NCI-H2227 treated with DMSO at 0.1 percent for 48 hours (cell line): ENCODE measurements around the gene CHRNA1.

Source experiments
- DNase-seq: peaks from one replicate; lab custom pipeline; 2025; lab: John Stamatoyannopoulos, UW

CHRNA1 gene

DNA sequence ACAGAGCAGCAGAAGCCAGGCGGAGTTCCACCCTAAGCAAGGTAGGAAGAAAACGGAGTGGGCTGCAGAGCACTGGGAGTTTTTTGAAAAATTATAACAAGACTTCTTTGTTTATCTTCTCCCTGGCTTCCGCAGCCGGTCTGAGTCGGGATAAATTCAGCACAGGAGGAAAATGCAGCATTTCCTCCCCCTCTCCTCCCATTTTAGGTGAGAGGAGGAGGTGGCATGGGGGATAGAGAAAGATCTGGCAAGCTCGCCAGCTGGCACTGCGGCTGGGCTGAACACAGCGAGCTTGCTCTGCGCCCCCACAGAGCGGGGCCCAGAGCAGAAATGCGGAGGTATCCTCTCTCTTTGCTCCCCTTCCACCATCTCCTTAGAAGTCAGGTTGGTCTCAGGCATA, 17.7 kb upstream of the CHRNA1 start:
- no peak for DNase-seq

DNA sequence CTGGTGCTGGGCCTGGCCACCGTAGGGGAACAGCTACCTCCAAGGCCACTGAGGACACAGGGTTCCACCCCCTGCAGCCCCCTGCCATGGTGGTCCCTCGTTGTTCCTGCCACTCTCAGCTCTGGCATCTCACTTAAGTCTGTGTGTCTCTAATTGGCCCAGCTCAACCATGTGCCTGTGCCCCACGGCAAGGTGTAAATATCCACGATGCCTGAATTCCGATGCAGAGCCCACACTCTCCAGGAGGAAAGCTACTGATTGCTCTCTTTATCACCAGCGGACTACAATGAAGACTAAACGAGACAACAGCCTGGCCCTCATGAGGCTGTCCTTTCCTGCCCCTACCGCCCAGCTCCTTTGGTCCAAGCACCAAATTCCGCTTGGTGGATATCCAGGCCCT, 17.0 kb upstream of the CHRNA1 start:
- no peak for DNase-seq

DNA sequence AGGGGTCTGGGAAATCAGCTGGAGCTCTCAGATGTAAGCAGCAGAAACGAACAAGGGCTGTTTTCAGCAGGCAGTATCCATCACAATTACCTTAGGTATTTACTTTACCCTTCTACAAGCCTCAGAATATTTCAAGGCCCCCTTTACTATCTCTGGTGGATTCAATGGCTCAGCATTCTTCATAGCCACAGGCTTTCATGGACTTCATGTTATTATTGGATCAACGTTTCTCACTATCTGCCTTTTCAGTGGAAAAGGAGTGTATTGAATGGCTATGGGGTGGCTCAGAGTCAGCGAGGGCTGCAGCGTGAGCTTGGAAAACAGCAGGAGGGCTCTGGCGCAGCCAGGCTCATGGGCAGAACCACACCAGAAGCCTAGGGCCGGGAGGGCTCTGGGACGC, 16.6 kb upstream of the CHRNA1 start:
- no peak for DNase-seq

DNA sequence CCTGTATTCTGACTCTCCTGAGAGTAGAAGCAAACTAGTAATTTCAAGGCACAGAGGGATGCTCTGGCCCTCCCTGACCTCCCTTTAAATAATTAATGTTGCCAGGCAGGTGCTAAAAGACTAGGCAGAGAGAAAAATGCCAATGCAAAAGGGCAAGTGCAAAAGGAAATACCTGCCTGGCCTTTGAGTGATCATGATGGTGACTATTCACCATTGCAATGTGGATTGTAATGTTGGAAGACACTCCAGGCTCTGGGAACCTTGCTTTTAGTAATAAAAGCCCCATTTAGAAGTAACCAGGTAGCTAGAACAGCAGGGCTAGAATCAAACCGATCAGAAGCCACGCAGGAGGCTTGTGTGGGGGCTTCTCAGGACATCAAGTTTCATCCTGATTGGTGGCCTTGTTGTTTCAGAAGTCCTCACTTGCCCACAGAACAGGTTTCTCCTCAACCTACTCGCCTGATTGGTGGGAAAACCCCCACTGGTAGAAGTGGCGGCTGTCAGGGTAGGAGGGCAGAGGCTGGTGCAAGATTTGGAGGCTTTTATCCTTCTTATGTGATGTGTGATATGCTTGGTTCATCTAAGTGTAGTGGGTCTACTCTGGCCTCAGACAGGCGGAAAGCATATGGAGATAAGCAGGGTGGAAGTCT, 16.0 kb upstream of the CHRNA1 start:
- DNase-seq = no peak

DNA sequence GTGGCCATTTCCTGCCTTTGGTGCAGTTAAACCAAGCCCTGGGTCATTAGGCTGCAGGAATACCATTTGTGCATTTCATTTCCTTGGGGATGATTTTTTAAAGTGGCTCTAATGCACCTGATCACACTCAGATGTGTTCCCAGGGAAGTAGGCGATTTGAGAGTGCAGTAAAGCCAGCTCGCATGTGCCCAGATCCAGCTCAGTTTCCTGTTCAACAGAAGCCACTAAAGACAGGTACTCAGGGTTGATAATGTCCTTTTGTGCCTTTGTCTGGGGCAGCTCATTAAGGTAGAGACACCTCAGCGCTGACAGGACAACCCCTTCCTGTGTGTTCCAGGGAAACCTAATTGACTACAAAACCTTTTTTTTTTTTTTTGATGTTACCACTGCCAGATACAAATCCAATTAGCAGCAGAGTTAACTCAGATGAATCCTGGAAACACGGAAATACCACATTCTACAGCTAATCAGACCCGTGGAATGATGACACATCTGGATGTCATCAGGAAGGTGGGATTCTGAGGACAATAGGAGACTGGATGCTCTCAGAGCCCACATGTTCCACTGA, 15.2 kb upstream of the CHRNA1 start:
- DNase-seq = no peak

DNA sequence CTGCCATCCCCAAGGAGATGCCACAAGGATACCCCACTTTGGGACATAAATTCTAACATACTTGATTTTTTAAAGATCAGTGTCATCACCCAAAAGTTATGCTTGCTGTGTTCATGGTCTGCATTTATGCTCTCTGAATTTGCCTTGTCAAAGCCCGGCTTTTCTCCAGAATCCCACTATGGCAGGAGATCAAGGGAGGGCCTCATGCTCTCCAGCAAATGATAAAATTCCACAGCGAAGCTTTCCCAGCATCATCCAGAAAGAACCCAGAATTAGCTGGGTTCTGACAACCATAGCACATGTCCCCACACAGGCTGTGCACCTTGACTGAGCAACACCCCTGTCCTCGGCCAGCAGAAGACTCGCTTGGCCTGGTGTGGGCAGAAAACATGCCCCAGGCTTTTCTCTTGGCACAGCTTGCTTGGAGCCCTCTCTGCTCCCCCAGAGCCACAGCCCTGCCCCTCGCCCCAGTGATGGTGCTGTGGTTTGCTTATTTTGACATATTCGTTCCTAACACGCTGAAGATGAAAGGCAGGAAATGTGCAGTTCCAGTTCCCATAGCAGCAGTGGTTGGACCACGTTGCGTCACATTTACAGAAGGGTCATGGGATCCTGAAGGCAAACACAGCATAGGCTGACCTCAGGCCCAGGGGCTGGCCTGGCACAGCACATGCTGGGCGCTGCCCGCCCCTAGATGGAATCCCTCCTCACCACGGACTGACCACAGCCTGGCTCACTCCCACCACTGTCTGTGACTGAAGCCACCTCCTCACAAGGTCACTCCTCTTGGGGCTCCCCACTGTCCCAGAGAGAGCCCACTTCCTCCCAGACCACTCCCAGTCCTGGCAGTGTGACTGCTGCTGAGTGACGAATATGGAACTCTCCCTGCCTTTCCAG, 14.1 kb upstream of the CHRNA1 start:
- no peak for DNase-seq

DNA sequence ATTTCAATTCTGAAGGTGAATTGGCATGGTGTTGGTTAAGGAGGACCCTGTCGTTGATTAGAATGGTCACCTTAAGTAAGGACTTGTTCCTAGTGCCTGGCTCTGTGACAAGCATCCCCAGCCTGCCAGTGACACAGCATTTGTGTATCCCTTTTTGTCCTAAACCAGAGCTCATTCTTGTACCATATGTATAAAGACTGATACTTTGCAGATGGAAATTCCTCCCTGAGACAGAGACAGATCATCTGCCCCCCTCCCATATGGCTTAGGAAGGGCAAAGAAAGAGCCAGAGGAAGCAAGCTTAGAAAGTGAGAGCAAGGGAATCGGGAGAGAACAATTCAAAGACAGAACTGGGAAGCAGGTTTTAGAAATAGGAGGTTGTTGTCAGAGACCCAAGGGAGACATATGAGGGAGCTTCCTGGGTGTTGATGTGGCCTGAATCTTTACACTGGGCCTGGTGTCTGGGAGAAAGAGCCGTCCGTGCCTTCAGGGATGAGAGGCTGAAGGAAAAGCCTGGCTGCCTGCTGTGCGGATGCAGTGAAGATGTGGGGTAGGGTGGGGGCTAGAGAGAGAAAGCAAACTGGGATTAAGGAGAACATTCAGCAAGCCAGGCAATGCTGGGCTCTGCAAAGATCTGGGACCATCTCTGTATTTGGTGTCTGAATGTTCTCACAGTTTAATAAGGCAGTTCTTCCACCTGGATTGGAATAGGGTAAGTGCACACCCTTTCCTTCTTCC, 13.2 kb upstream of the CHRNA1 start:
- no peak for DNase-seq

DNA sequence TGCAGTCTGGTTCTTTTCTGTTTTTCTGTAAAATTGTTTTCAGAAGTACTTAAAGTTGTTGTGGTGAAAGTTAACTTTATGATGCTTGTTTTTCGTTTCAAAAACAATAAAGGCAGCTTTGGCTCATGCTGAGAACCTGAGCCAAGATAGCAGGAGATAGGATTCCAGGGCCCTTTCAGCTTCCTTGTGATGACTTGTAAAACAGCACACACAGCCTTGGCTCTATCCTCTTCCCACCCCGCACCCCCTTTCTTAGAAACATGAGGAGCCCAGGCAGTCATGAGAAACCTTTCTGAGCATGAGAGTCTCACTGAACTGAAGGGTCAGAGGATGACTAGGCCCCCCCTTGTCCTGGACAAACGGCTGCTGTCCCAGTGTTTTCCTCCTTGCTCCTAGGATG, 12.4 kb upstream of the CHRNA1 start:
- DNase-seq = no peak

DNA sequence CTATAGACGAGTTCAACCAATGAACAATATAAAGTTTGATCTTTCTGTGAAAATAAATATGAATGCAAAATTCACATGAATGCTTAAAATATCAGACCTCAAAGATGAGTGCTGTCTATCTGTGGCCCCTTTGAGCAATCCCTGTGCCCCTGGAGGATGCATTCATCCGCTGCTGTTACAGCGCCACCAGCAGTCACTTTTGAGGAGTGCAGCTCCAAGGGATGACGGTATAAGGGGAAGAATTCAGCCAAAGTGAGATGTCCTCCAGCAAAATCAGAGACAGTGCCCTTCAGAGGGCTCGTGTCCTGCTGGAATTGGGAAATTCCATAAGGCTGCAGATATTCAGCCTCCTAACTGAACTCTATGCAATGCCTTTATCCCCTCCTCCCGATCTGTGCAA, 12.0 kb upstream of the CHRNA1 start:
- DNase-seq = no peak

DNA sequence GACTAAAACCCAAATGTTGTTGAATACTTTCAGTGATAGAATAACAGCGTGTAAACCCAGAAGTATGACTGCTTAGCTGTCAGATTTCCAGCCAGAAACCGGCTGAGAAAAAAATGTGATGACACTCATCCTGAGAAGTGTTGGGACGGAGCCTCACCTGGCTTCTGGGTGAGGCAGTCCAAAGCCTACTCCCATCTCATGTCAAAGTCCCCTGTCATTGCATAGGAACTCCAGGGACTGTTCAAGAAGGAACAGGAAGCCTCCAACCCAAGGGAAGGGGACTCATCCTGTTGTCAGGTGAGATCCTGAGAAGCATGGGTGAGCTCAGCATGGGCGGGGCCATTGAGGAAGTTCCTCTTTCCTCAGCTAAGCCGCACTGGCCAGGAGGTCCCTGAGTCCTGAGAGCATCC, 11.3 kb upstream of the CHRNA1 start:
- no peak for DNase-seq

DNA sequence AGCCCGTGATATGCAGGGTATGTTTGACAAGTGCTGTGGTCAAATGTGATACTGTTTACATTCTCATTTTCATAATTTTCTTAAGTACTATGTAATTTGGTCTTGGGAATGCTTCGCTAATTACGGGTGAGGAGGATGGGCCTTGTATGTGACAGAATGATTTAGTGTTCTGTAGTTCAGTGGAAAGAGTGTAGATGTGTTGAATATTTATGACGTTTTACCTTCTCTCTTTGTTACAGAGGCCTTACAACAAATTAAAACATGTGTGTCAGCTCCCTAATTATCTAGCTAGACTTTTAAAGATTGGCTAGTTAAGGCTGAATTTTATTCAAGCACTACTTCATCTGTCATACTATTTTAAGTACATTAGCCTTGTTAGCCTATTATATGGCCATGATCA, 10.6 kb upstream of the CHRNA1 start:
- no peak for DNase-seq

DNA sequence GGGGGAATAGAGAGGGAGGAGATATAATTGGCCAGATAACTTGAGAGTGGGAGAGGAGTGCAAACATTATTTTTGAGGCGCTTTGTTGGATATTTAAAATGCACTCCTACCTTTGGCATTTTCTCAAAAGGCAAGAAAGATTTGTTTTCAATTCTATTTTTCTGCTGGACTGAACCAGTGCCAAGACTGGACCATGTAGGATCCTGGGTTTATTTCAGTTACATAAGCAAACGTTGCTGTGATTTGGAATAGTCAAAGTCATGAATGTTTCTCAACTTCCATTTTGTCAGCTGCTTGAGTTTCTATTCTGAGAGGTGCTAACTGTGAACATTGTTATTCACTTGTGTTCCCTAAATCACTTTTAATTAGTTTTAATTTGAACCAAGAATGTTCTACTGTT, 8.9 kb upstream of the CHRNA1 start:
- DNase-seq = no peak

DNA sequence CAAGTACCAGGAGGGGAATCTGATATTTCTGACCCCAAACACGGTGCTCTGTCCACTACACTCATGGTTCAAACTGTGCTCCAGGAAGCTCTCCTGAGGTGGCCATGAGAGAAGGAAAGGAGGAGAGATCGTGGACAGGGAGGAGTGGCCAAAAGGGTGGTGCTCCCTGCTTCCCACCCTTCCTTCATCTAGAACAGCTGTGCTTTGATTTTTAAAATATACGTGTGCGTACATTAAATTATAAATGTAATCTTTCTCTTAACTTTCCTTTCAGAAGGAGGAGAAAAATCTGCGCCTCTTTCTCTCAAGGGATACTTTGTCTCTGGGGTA, 8.2 kb upstream of the CHRNA1 start:
- no peak for DNase-seq

DNA sequence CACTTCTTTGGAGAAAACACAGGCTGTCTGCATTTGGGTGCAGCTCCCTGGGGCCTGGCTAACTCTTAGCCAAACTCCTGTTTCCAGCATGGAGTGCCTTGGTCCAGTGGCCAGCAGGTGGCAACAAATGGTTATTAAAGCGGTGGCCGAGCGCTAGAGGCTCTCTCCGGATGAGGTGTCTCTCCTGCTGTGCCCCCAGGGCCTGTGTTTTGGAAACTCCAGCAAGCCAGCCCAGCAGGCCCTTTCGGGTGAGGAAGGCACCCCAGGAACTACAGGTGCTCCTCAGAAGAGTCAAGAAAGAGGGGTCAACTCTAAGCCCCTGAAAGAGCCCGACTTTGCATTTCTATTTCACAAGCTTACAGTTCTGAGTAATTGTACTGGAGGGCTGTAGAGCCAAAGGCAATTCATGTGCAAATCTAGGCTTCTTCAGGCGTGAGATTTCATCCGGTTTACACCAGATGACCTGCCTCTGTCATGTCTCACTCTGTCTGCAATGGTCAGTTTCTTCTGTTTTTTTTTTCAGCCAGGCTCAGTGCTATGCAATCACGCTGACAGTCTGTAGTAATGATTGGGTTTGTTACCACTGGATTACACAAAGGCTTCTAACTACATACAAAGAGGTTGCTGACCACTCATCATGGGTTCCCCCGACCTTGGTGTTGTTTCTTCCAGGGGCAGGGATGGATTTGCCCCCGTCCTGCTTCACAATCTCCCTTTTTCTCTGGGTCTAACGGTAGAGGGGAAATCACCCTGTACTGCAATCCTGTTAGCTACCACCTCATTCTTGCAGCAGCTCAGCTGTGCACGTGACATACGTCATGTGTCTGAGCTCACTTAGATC, 7.6 kb upstream of the CHRNA1 start:
- peak; percentile 66 for DNase-seq

DNA sequence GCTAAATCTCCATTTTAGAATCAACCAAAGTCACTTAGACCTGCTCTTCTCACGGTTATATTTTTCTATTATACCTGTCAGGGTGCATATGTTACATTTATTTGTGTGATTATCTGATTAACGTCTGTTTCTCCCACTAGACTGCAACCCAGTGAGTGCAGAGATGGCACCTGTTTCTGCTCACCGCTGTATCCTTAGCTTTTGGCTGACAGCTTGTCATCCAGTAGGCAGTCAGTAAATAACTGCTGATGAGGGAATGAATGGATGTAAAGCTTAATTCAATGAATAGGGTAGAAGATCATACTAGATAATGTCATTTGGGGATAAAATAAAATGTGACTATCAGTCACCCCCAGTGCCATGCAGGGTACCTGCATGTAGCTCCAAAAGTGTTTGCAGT, 6.9 kb upstream of the CHRNA1 start:
- no peak for DNase-seq

DNA sequence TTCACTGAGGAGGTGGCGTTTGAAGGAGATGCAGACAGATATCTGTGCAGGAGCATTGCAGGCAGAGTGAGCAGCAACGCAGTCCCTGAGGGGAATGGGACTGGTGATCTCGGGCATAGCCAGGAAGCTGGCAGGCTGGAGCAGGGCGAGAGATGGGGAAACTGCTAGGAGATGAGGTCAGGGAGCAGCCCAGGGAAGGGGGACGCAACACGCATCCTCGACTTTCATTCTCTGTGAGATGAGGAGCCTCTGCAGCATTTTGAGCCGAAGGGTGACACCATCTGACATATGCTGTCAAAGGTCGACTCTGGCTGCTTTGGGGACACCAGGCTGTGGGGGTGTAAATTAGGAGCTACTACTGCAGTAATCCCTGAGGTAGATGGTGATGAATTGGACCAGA, 4.3 kb upstream of the CHRNA1 start:
- no peak for DNase-seq

DNA sequence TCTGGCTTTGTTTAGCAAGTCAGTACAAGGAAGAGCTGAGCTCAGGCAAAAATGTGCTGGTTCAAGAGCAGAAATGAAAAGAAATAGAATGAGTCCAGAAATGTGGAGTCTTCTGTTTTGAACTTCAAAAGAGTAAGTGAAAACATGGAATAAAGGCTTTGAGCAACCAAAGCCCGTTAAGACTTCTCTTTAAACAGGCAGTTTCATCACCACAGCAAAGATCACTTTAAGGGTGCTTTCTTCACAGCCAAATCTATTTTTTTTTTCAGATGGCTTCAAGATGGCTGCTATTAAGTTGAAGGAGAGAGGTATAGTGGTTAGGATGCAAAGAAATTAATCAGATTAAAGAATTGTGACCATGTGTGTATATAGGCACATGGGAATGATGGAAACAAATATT, 2.0 kb upstream of the CHRNA1 start:
- DNase-seq = no peak

DNA sequence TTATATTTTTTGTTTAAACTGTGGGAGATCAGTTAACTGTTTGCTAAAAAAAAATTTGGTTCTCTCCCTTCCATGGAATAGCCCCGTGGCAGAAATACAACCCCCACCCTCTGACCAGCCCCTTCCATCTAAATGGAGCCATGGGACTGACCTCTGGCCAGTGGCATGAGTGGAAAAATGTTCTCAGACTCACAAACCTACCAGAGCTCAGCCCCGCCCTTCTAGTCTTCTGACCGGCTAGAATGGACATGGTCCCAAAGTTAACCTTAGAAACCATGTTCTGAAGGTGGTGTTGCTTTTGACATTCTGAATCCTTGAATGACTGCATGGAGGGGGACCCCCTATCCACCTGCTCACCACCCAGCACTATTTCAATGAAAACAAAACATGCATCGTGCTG, 1.3 kb upstream of the CHRNA1 start:
- DNase-seq = no peak

DNA sequence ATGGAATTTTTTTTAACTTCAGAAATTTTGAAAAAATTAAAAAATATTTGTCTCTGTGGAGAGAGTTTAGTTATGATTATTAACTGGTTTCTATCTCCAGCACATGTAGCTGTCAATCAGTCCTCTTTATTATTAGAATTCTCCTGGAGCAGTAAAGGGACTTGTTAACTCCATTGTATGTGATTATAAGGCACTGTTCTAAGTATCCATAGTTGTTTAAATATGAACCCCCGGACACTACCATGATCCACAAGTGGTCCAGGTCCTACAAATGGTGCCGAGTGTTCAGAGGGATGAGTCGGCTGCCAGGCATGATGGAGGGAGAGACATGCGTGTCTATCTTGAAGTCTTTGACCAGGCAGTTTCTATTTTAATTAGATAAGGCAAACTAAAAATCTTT, 492 bp downstream of the CHRNA1 start:
- DNase-seq = no peak

DNA sequence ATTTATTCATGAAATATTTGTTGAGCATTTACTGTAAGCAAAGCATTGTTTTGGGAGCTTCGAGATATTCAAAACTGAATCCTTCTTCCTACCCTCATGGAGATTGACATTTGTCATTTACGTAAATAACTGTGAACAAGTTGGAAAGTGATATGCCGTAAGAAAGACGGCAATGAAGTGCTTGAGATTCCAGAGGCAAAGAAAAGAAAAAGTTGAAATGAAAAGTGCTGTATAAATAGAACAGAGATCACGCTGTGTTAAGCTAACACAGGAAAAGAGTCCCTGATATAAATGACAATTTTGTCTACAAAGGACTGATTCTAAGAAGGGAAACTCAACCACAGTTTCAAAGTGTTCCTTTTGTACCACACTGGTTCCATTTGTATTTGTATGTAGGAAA, 1.8 kb downstream of the CHRNA1 start:
- no peak for DNase-seq

DNA sequence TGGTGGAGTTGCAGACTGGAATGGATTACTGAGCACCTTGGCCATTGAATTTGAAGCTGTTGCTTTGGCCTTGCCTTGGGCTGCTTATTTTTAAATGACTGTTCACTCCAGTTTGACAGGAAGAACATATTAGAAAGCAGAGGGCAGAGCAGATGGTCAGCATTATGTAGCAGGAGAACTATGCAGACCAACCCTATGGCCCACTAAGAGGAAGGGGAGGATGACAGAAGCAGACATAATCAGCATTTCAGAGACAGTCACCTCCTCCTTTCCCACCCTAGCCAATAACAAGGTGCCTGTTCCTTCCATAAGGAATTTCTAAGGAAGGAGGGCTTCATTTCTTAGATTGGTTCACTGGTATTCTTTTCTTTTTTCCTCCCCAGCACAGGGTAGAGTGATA, 2.4 kb downstream of the CHRNA1 start:
- no peak for DNase-seq
